A673 (cell line): ENCODE data around the gene DSCAM. TPM values are rescaled to one million over a fixed set of nuclear protein-coding genes. Genes with fewer than 3 reads are reported as not detected.

Source experiments
- BruUV-seq: library from RNA; stranded (reverse); fragments of 400-500 nt; replicated peaks from 2 replicates; lab custom pipeline; 2021; lab: Mats Ljungman, UMichigan
- CTCF ChIA-PET: fragments of 300-600 bp; sonication (Branson Sonifier 250); formaldehyde crosslinking; loops from one replicate; lab custom pipeline; 2022; ENCODE audit warnings: antibody characterized with exemption; lab: Charles Lee
- POLR2A ChIA-PET: fragments of 300-600 bp; sonication (Branson Sonifier 250); formaldehyde crosslinking; loops from one replicate; lab custom pipeline; 2022; ENCODE audit warnings: antibody characterized with exemption; ENCODE audit not compliant: low non-redundant PET; lab: Charles Lee
- DNase-seq: peaks from one replicate; pipeline ENCODE4 v3.0.0-alpha.2; 2015; ENCODE audit warnings: low spot score
- H3K27ac ChIP-seq: fragments of 200-600 bp; sonication (generic); 2 replicates; pipeline ENCODE4 v1.5.1; 2016; ENCODE audit warnings: mixed run types, low read depth, mild to moderate bottlenecking, mixed read lengths, antibody characterized with exemption, low read length; ENCODE audit not compliant: poor library complexity, severe bottlenecking
- H3K27me3 ChIP-seq: fragments of 200-600 bp; sonication (generic); replicated peaks from 2 replicates; pipeline ENCODE4 v1.6.1; 2017; ENCODE audit warnings: mixed run types, low read depth, mild to moderate bottlenecking, mixed read lengths, antibody characterized with exemption, low read length; ENCODE audit not compliant: insufficient read depth, poor library complexity
- H3K36me3 ChIP-seq: fragments of 200-600 bp; sonication (generic); 2 replicates; pipeline ENCODE4 v1.6.1; 2016; ENCODE audit warnings: mixed run types, mild to moderate bottlenecking, mixed read lengths, antibody characterized with exemption, low read length; ENCODE audit not compliant: insufficient read depth, poor library complexity, severe bottlenecking
- H3K4me1 ChIP-seq: fragments of 200-600 bp; sonication (generic); 2 replicates; pipeline ENCODE4 v1.6.1; 2017; ENCODE audit warnings: mixed run types, mild to moderate bottlenecking, mixed read lengths, antibody characterized with exemption, low read length; ENCODE audit not compliant: insufficient read depth, poor library complexity, severe bottlenecking
- H3K4me3 ChIP-seq: fragments of 200-600 bp; sonication (generic); 2 replicates; pipeline ENCODE4 v1.5.1; 2016; ENCODE audit warnings: low read depth, mixed run types, mild to moderate bottlenecking, mixed read lengths, low read length; ENCODE audit not compliant: poor library complexity, severe bottlenecking
- H3K9me3 ChIP-seq: fragments of 200-600 bp; sonication (generic); 2 replicates; pipeline ENCODE4 v1.6.1; 2016; ENCODE audit warnings: mixed run types, low read depth, mild to moderate bottlenecking, mixed read lengths, antibody characterized with exemption, low read length; ENCODE audit not compliant: poor library complexity, severe bottlenecking
- CTCF ChIP-seq: fragments of 300-800, 200-600 bp; sonication (generic); conservative IDR thresholded peaks from 2 replicates; pipeline ENCODE4 v1.5.1; 2017; ENCODE audit warnings: low read depth, mild to moderate bottlenecking, antibody characterized with exemption, low read length, moderate library complexity, mixed read lengths
- EZH2 ChIP-seq: fragments of 200-600 bp; sonication (generic); IDR thresholded peaks from 2 replicates; pipeline ENCODE4 v1.6.1; 2017; ENCODE audit warnings: borderline replicate concordance, low read depth, mild to moderate bottlenecking, mixed read lengths, antibody characterized with exemption, low read length; ENCODE audit not compliant: poor library complexity, severe bottlenecking
- intact Hi-C: fragments of 100-400 bp; cut with micrococcal nuclease; formaldehyde crosslinking; loops from one replicate; pipeline ENCODE4 v1.10.0; 2022; ENCODE audit not compliant: unreplicated experiment
- total RNA-seq: library from RNA; stranded (reverse); gene quantifications from 2 replicates; pipeline ENCODE4 v1.2.3, GENCODE V29; 2021

DSCAM gene
- total RNA-seq, 1 experiment from 2014 or later, result not detected

- H3K36me3 ChIP-seq, result no peaks in the 10 kb centered on the region
- ChIA-PET POLR2A (no interaction called here), CTCF (no interaction called here)
- BruUV-seq, result no TSS peak
- TF ChIP-seq CTCF (no peak), EZH2 (no peak)
- peaks cover 28% of the 10 kb centered on the region for H3K9me3 ChIP-seq
- DNase-seq, result no peak
- H3K4me1 ChIP-seq, result no peaks in the 10 kb centered on the region
- intact Hi-C loops, result no loop called here
- H3K27me3 ChIP-seq, result no peaks in the 10 kb centered on the region
- no peak overlapping the region for H3K4me3 ChIP-seq
- H3K27ac ChIP-seq, result no peak overlapping the region
These were observed 37.2 kb downstream of the DSCAM start for GRCh38 chr21:40809673-40810197.

GRCh38 chr21:40803101-40803500 is 43.9 kb downstream of the DSCAM start:
- Histone ChIP-seq H3K4me3 (no peak overlapping the region), H3K4me1 (no peaks in the 10 kb centered on the region), H3K36me3 (no peaks in the 10 kb centered on the region), H3K27me3 (no peaks in the 10 kb centered on the region), H3K9me3 (peaks cover 61% of the 10 kb centered on the region), H3K27ac (no peak overlapping the region)
- POLR2A ChIA-PET, result no interaction called here
- no peak for DNase-seq
- intact Hi-C loops, result no loop called here
- no TSS peak for BruUV-seq
- CTCF ChIA-PET, result no interaction called here
- no peak for TF ChIP-seq EZH2
- TF ChIP-seq CTCF, result no peak

DNA sequence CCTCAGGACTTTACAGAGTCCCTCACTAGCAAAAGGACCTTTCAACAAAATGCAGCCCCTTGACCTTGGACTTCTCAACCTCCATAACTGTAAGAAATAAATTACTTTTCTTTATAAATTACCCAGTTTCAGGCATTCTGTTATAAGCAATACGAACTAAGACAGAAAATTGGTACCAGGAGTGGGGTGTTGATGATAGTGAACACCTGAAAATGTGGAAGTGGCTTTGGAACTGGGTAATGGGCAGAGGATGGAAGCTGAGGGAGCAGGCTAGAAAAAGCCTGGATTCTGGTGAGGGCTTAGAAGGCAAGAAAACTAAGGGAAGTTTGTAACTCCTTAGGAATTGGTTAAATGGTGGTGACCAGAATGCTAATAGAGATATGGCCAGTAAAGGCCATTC is 46.8 kb downstream of the DSCAM start:
- ChIA-PET CTCF (no interaction called here), POLR2A (no interaction called here)

More for the DNA sequence above, 46.8 kb downstream of the DSCAM start:
- no peak for DNase-seq
- Histone ChIP-seq H3K4me1 (no peaks in the 10 kb centered on the region), H3K27me3 (no peaks in the 10 kb centered on the region), H3K9me3 (peaks cover 57% of the 10 kb centered on the region), H3K36me3 (no peaks in the 10 kb centered on the region), H3K27ac (no peak overlapping the region), H3K4me3 (no peak overlapping the region)
- TF ChIP-seq EZH2 (no peak), CTCF (no peak)
- intact Hi-C loops, result no loop called here
- no TSS peak for BruUV-seq
